ENCODE results near the gene HECW1.

Gene HECW1

GRCh38 chr7:43542716-43543115, 430.3 kb downstream of the HECW1 start (continued):
- TF ChIP-seq ZBTB48 (tag by site-specific recombination; IDR thresholded peaks at IDR 0.05) (no peak), GLIS1 (tag by site-specific recombination; IDR thresholded peaks at IDR 0.05) (no peak), ZNF121 (tag by site-specific recombination; IDR thresholded peaks at IDR 0.05) (no peak), ZNF654 (tag by site-specific recombination; IDR thresholded peaks at IDR 0.05; ENCODE audit: low read depth) (no peak), PRDM1 (tag by site-specific recombination; IDR thresholded peaks at IDR 0.05) (no peak)

GRCh38 chr7:43546231-43546630, 433.8 kb downstream of the HECW1 start:
- POLR2A ChIA-PET: no interaction called here
- H3K36me3 ChIP-seq (ENCODE audit: control insufficient read depth in 2 of 2, insufficient read depth in 1 of 2, low read length in 2 of 2): no peaks in the 10 kb centered on the region
- TF ChIP-seq ZNF146 (tag by site-specific recombination; IDR thresholded peaks at IDR 0.05): no peak
- no peak for TF ChIP-seq ZNF629 (tag by site-specific recombination; IDR thresholded peaks at IDR 0.05)
- no peak for TF ChIP-seq ZNF2 (tag by site-specific recombination; IDR thresholded peaks at IDR 0.05)
- no peak for TF ChIP-seq ZNF354C (tag by site-specific recombination; IDR thresholded peaks at IDR 0.05; ENCODE audit: borderline replicate concordance, low read depth)
- TF ChIP-seq ZBTB44 (tag by site-specific recombination; IDR thresholded peaks at IDR 0.05): no peak
- TF ChIP-seq ZNF658 (tag by site-specific recombination; IDR thresholded peaks at IDR 0.05): no peak
- no peak for TF ChIP-seq ZNF580 (tag by site-specific recombination; IDR thresholded peaks at IDR 0.05)
- no peak for TF ChIP-seq ZNF623 (tag by site-specific recombination; IDR thresholded peaks at IDR 0.05)
- no peak for TF ChIP-seq ZNF394 (tag by site-specific recombination; IDR thresholded peaks at IDR 0.05; ENCODE audit: borderline replicate concordance)
- TF ChIP-seq ZNF133 (tag by site-specific recombination; IDR thresholded peaks at IDR 0.05): no peak
- TF ChIP-seq ZNF639 (tag by site-specific recombination; IDR thresholded peaks at IDR 0.05): no peak
- TF ChIP-seq ZNF449 (tag by site-specific recombination; IDR thresholded peaks at IDR 0.05): no peak
- TF ChIP-seq PRDM10 (tag by site-specific recombination; IDR thresholded peaks at IDR 0.05): no peak
- no peak for TF ChIP-seq ZNF600 (tag by site-specific recombination; IDR thresholded peaks at IDR 0.05)
- no peak for TF ChIP-seq ZNF777 (tag by site-specific recombination; IDR thresholded peaks at IDR 0.05; ENCODE audit: borderline replicate concordance)
- no peak for TF ChIP-seq ZNF548 (tag by site-specific recombination; IDR thresholded peaks at IDR 0.05)
- TF ChIP-seq ZNF626 (tag by site-specific recombination; IDR thresholded peaks at IDR 0.05): no peak
- TF ChIP-seq ZFP3 (tag by site-specific recombination; IDR thresholded peaks at IDR 0.05; ENCODE audit: low read depth): no peak
- TF ChIP-seq ZNF366 (tag by site-specific recombination; conservative IDR thresholded peaks at IDR 0.05): no peak
- no peak for TF ChIP-seq SETDB1 (IDR thresholded peaks at IDR 0.05; ENCODE audit: insufficient read length, low read length)
- H3K4me1 ChIP-seq (ENCODE audit: control insufficient read depth, insufficient read depth, low read length): no peaks in the 10 kb centered on the region
- CTCF ChIA-PET: interaction anchor here (0.8 kb wide), 1 partner anchor 290 kb away, joined by 4 read pairs; no protein-coding TSS in a partner anchor
- no peak overlapping the region for H3K27ac ChIP-seq (ENCODE audit: extremely low read depth, low read depth, low read length)
- no peak overlapping the region for H3K4me3 ChIP-seq (ENCODE audit: low read depth, low read length)
- no peaks in the 10 kb centered on the region for H3K9me3 ChIP-seq (ENCODE audit: control insufficient read depth, insufficient read depth, low read depth, low read length)
